Uterus (tissue), 4 donors: ENCODE data around the gene RBFOX1. TPM values are rescaled to one million over a fixed set of nuclear protein-coding genes. Genes with fewer than 3 reads are reported as not detected.

Experiments
- DNase-seq, 2 donors: peaks; one replicate each; pipeline ENCODE4 v3.0.0-alpha.2; 2019 to 2020
- H3K27ac ChIP-seq, 2 donors: fragments of 200-600 bp; sonication (generic); 1 replicate in 1 of 2; 2 replicates in 1 of 2; pipeline ENCODE4 v1.5.1; 2016 to 2018
- H3K27me3 ChIP-seq, 2 donors: fragments of 200-600 bp; sonication (generic); one replicate each; pipeline ENCODE4 v1.5.1; 2018 to 2019; ENCODE audit warnings: control low read depth in 1 of 2
- H3K36me3 ChIP-seq, 2 donors: fragments of 200-600 bp; sonication (generic); one replicate each; pipeline ENCODE4 v1.5.1; 2019; ENCODE audit warnings: control low read depth in 1 of 2
- H3K4me1 ChIP-seq, 2 donors: fragments of 200-600 bp; sonication (generic); one replicate each; pipeline ENCODE4 v1.5.1; 2018 to 2019; ENCODE audit warnings: control low read depth in 1 of 2
- H3K4me3 ChIP-seq, 2 donors: fragments of 200-600 bp; sonication (generic); 1 replicate in 1 of 2; 2 replicates in 1 of 2; pipeline ENCODE4 v1.5.1; 2018 to 2019; ENCODE audit warnings: mild to moderate bottlenecking in 1 of 2
- H3K9me3 ChIP-seq, 2 donors: fragments of 200-600 bp; sonication (generic); one replicate each; pipeline ENCODE4 v1.5.1; 2019; ENCODE audit warnings: control low read depth in 1 of 2
- CTCF ChIP-seq, 4 experiments: fragments of 200-600 bp in 2 of 4; fragments of 450-650 bp in 2 of 4; sonication (generic) in 2 of 4; IDR thresholded peaks; one replicate each; pipeline ENCODE4 v1.5.1; 2016 to 2019; ENCODE audit warnings: antibody characterized with exemption in 4 of 4, mild to moderate bottlenecking in 2 of 4, moderate library complexity in 1 of 4
- POLR2A ChIP-seq, 2 donors: fragments of 450-650 bp; IDR thresholded peaks; one replicate each; pipeline ENCODE4 v1.6.1; 2016; ENCODE audit warnings: antibody characterized with exemption in 2 of 2, mild to moderate bottlenecking in 1 of 2, moderate library complexity in 1 of 2
- intact Hi-C: fragments of 100-400 bp; cut with DNase I; formaldehyde crosslinking; loops from one replicate; pipeline ENCODE4 v1.15.1; 2023; ENCODE audit warnings: low total_unique reads
- total RNA-seq, 4 donors: library from RNA; depleted of rRNA in 3 of 4; stranded (reverse); fragments of >200 nt in 3 of 4; gene quantifications; one replicate each; pipeline versions ENCODE4 v1.1.0 to v1.2.4, GENCODE V29; 2014 to 2023
- donor health status: DM: yes; HTN: yes; CAD: no.

Gene RBFOX1
- total RNA-seq, 4 donors from 2014 or later, result 0.55 TPM; not detected in 3

DNA sequence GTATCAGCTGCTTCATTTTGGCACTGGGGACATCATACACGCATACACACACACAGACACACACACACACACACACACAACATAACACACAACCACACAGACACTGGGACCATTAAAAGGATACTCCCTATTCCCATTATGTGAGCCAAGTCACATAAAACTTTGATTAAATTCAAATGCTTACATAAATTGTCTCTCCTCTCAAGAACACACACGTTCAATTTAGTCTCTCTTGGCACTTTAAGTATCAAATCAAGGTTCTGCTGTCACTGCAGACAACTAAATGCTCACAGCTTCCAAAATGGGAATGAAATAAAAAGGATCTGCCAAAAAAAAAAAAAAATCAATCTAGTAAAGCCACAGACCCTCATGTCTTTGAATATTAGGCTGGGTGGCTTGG is 184.9 kb downstream of the RBFOX1 start:
- intact Hi-C loops, result no loop called here
- Histone ChIP-seq H3K27ac (no peak overlapping the region), H3K4me1 (no peaks in the 10 kb centered on the region), H3K27me3 (no peaks in the 10 kb centered on the region), H3K9me3 (no peaks in the 10 kb centered on the region), H3K4me3 (no peak overlapping the region), H3K36me3 (no peaks in the 10 kb centered on the region)
- no peak for DNase-seq
- no peak for TF ChIP-seq CTCF (IDR thresholded peaks at IDR 0.05)

- Histone ChIP-seq H3K4me3 (no peak overlapping the region), H3K27me3 (no peaks in the 10 kb centered on the region), H3K9me3 (no peaks in the 10 kb centered on the region), H3K4me1 (no peaks in the 10 kb centered on the region), H3K36me3 (no peaks in the 10 kb centered on the region), H3K27ac (no peak overlapping the region)
- intact Hi-C loops, result no loop called here
- TF ChIP-seq CTCF (IDR thresholded peaks at IDR 0.05) (no peak), POLR2A (IDR thresholded peaks at IDR 0.05) (no peak)
- DNase-seq, result no peak
Measured at GRCh38 chr16:7518158-7518557, 185.5 kb downstream of the RBFOX1 start.

DNA sequence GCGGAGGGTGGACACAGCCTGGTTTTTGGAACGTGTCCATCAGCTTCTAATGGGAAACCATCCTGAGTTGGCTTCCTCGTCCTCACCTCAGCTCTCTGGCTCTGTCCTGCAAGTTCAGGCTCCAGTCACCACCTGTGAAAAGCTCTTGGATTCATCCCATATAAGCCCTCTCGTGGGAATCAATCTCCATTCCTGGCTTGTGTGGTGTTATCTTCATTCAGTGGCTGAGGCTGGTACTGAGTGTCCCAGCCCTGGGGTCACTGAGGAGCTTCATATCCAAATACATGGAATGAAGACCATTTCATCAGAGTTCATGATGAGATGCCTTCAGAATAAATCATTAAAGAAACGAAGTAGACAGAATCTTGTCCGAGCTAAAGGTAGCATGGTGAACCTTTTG is 189.2 kb downstream of the RBFOX1 start:
- DNase-seq, result no peak
- TF ChIP-seq POLR2A (IDR thresholded peaks at IDR 0.05) (no peak), CTCF (IDR thresholded peaks at IDR 0.05) (no peak)
- Histone ChIP-seq H3K4me1 (no peaks in the 10 kb centered on the region), H3K27ac (no peak overlapping the region), H3K36me3 (no peaks in the 10 kb centered on the region), H3K9me3 (no peaks in the 10 kb centered on the region), H3K27me3 (no peaks in the 10 kb centered on the region), H3K4me3 (no peak overlapping the region)
- intact Hi-C loops, result no loop called here

GRCh38 chr16:7524419-7524818 is 191.8 kb downstream of the RBFOX1 start:
- Histone ChIP-seq H3K4me1 (no peaks in the 10 kb centered on the region), H3K27ac (no peak overlapping the region), H3K27me3 (no peaks in the 10 kb centered on the region), H3K36me3 (no peaks in the 10 kb centered on the region), H3K9me3 (no peaks in the 10 kb centered on the region), H3K4me3 (no peak overlapping the region)
- TF ChIP-seq CTCF (IDR thresholded peaks at IDR 0.05) (no peak), POLR2A (IDR thresholded peaks at IDR 0.05) (no peak)
- DNase-seq, result no peak
- intact Hi-C loops, result no loop called here

GRCh38 chr16:7526736-7527135 is 194.1 kb downstream of the RBFOX1 start:
- H3K9me3 ChIP-seq, result no peaks in the 10 kb centered on the region
- no peak overlapping the region for H3K4me3 ChIP-seq
- H3K27me3 ChIP-seq, result no peaks in the 10 kb centered on the region
- H3K4me1 ChIP-seq, result no peaks in the 10 kb centered on the region
- no peaks in the 10 kb centered on the region for H3K36me3 ChIP-seq
- no peak for TF ChIP-seq CTCF (IDR thresholded peaks at IDR 0.05)
- no peak for TF ChIP-seq POLR2A (IDR thresholded peaks at IDR 0.05)
- intact Hi-C loops, result no loop called here
- H3K27ac ChIP-seq, result no peak overlapping the region
- no peak for DNase-seq
